HepG2 (cell line): ENCODE data around the gene ZNF48. TPM values are rescaled to one million over a fixed set of nuclear protein-coding genes. Genes with fewer than 3 reads are reported as not detected.

ENCODE experiments used
- ARID3A ChIP-seq: IDR thresholded peaks from 2 replicates; pipeline ENCODE4 v1.6.1; 2012; ENCODE audit warnings: low read depth, low read length, improper control_type of control experiment
- EEA1 ChIP-seq: sonication (generic); formaldehyde crosslinking; IDR thresholded peaks from 2 replicates; pipeline ENCODE4 v1.5.1; 2020; ENCODE audit warnings: mild to moderate bottlenecking, missing genetic modification reagents, borderline replicate concordance
- GATAD1 ChIP-seq: IDR thresholded peaks from 2 replicates; pipeline ENCODE4 v1.6.1; 2016; ENCODE audit warnings: missing genetic modification reagents, missing compliant biosample characterization
- GZF1 ChIP-seq: sonication (generic); formaldehyde crosslinking; IDR thresholded peaks from 2 replicates; pipeline ENCODE4 v1.5.1; 2020; ENCODE audit warnings: mild to moderate bottlenecking, missing genetic modification reagents
- HHEX ChIP-seq: IDR thresholded peaks from 2 replicates; pipeline ENCODE4 v1.6.1; 2016; ENCODE audit warnings: control low read depth
- HNRNPK ChIP-seq: fragments of 200-400 bp; formaldehyde crosslinking; IDR thresholded peaks from 2 replicates; pipeline ENCODE4 v1.6.1; 2018; ENCODE audit warnings: low read length, low read depth, moderate library complexity, mild to moderate bottlenecking; ENCODE audit not compliant: poor library complexity, severe bottlenecking
- KAT8 ChIP-seq: IDR thresholded peaks from 2 replicates; pipeline ENCODE4 v1.6.1; 2016; ENCODE audit warnings: missing genetic modification reagents, missing compliant biosample characterization
- LCORL ChIP-seq, 2 experiments: fragments of 450-650 bp in 1 of 2; sonication (generic) in 1 of 2; formaldehyde crosslinking in 1 of 2; IDR thresholded peaks; 2 replicates each; pipeline versions ENCODE4 v1.5.0 to v1.6.1; 2017 to 2020; ENCODE audit warnings: antibody characterized with exemption in 1 of 2, missing genetic modification reagents in 1 of 2
- MIXL1 ChIP-seq: IDR thresholded peaks from 2 replicates; pipeline ENCODE4 v1.6.1; 2016
- MYNN ChIP-seq: sonication (generic); formaldehyde crosslinking; IDR thresholded peaks from 2 replicates; pipeline ENCODE4 v1.4.0; 2020; ENCODE audit warnings: mild to moderate bottlenecking, low read depth, missing genetic modification reagents
- NFE2 ChIP-seq: sonication (generic); formaldehyde crosslinking; IDR thresholded peaks from 2 replicates; pipeline ENCODE4 v1.4.0; 2020; ENCODE audit warnings: missing genetic modification reagents
- NFKB2 ChIP-seq: sonication (generic); formaldehyde crosslinking; IDR thresholded peaks from 2 replicates; pipeline ENCODE4 v1.4.0; 2020; ENCODE audit warnings: missing genetic modification reagents, borderline replicate concordance
- RFX1 ChIP-seq: fragments of 450-650 bp; IDR thresholded peaks from 2 replicates; pipeline ENCODE4 v1.6.1; 2017
- SIX1 ChIP-seq: sonication (generic); formaldehyde crosslinking; IDR thresholded peaks from 2 replicates; pipeline ENCODE4 v1.4.0; 2020; ENCODE audit warnings: missing genetic modification reagents, borderline replicate concordance
- TBL1XR1 ChIP-seq: fragments of 150-350 bp; IDR thresholded peaks from 2 replicates; pipeline ENCODE4 v1.6.1; 2014; ENCODE audit warnings: borderline replicate concordance, low read length; ENCODE audit not compliant: partially characterized antibody
- TEF ChIP-seq: sonication (generic); formaldehyde crosslinking; IDR thresholded peaks from 2 replicates; pipeline ENCODE4 v1.5.0; 2020; ENCODE audit warnings: missing genetic modification reagents
- ZBTB7B ChIP-seq: sonication (generic); formaldehyde crosslinking; IDR thresholded peaks from 2 replicates; pipeline ENCODE4 v1.4.0; 2020; ENCODE audit warnings: missing genetic modification reagents
- ZKSCAN1 ChIP-seq: fragments of 150-350 bp; IDR thresholded peaks from 2 replicates; pipeline ENCODE4 v1.6.1; 2014; ENCODE audit warnings: low read length
- ZNF33A ChIP-seq: sonication (generic); formaldehyde crosslinking; IDR thresholded peaks from 2 replicates; pipeline ENCODE4 v1.5.1; 2020; ENCODE audit warnings: missing genetic modification reagents, mild to moderate bottlenecking, moderate library complexity, borderline replicate concordance
- ZNF460 ChIP-seq: sonication (generic); formaldehyde crosslinking; IDR thresholded peaks from 2 replicates; pipeline ENCODE4 v1.5.1; 2020; ENCODE audit warnings: missing genetic modification reagents, mild to moderate bottlenecking, borderline replicate concordance
- ZNF556 ChIP-seq: sonication (generic); formaldehyde crosslinking; IDR thresholded peaks from 2 replicates; pipeline ENCODE4 v1.4.0; 2020; ENCODE audit warnings: mild to moderate bottlenecking, missing genetic modification reagents, borderline replicate concordance
- ZNF598 ChIP-seq: sonication (generic); formaldehyde crosslinking; IDR thresholded peaks from 2 replicates; pipeline ENCODE4 v1.5.1; 2020; ENCODE audit warnings: mild to moderate bottlenecking, missing genetic modification reagents, borderline replicate concordance
- ZNF639 ChIP-seq: conservative IDR thresholded peaks from 2 replicates; pipeline ENCODE4 v1.6.1; 2018; ENCODE audit warnings: missing genetic modification reagents
- ZNF776 ChIP-seq: sonication (generic); formaldehyde crosslinking; IDR thresholded peaks from 2 replicates; pipeline ENCODE4 v1.4.0; 2020; ENCODE audit warnings: mild to moderate bottlenecking, missing genetic modification reagents
- ZNF790 ChIP-seq: sonication (generic); formaldehyde crosslinking; IDR thresholded peaks from 2 replicates; pipeline ENCODE4 v1.8.0; 2022; ENCODE audit warnings: missing genetic modification reagents, mild to moderate bottlenecking, borderline replicate concordance
- ZSCAN31 ChIP-seq: sonication (generic); formaldehyde crosslinking; IDR thresholded peaks from 2 replicates; pipeline ENCODE4 v1.5.0; 2020; ENCODE audit warnings: low read depth, mild to moderate bottlenecking, missing genetic modification reagents
- polyA plus RNA-seq, 8 experiments: library from polyadenylated mRNA; depleted of rRNA in 3 of 8; stranded (reverse) in 7 of 8; unstranded in 1 of 8; fragments of >200 nt; fragmentation: Illumina TruSeq in 4 of 8; extraction: Trizol in 4 of 8; gene quantifications; 2 replicates each; pipeline versions ENCODE4 v1.2.1 to v1.2.3, GENCODE V29; 2011 to 2016; ENCODE audit warnings: low read depth in 4 of 8, missing spikeins in 1 of 8, mixed read lengths in 1 of 8; ENCODE audit not compliant: insufficient read depth in 1 of 8
- total RNA-seq, 5 experiments: library from RNA; depleted of rRNA; stranded (reverse); fragments of >200 nt; fragmentation: Illumina TruSeq; extraction: Trizol; gene quantifications; 2 replicates each; pipeline ENCODE4 v1.2.3, GENCODE V29; 2016; ENCODE audit warnings: low read depth in 1 of 5

Gene ZNF48
- total and polyA plus RNA-seq, 2 of the 13 experiments (the other 11 are each of a cell fraction or from before 2014, with no cell fraction given), result 9.9 to 12.3 TPM

- no peak for TF ChIP-seq ZNF33A
- peak; percentile 44; the same call in 1 of the 2 replicates for TF ChIP-seq ZNF460 (CRISPR knock-in tag)
- no peak for TF ChIP-seq EEA1 (CRISPR knock-in tag)
- TF ChIP-seq ZBTB7B (CRISPR knock-in tag), result 0 out of 2 replicates have a peak, but pooled peaks have one; percentile 36
- no peak for TF ChIP-seq NFE2
- TF ChIP-seq ARID3A, result peak; percentile 90
- TF ChIP-seq TBL1XR1, result peak; percentile 48
- no peak for TF ChIP-seq TEF
- TF ChIP-seq ZKSCAN1, result peak; percentile 97
- peak; percentile 64 for TF ChIP-seq KAT8 (CRISPR knock-in tag)
- no peak for TF ChIP-seq GZF1 (CRISPR knock-in tag)
- TF ChIP-seq SIX1 (CRISPR knock-in tag), result peak; percentile 63; the same call in 1 of the 2 replicates
- peak; percentile 67; the same call in 1 of the 2 replicates for TF ChIP-seq ZNF598 (CRISPR knock-in tag)
- no peak for TF ChIP-seq NFKB2 (CRISPR knock-in tag)
- no peak for TF ChIP-seq RFX1
- TF ChIP-seq MYNN (CRISPR knock-in tag), result no peak
- no peak for TF ChIP-seq ZNF776 (CRISPR knock-in tag)
- TF ChIP-seq ZSCAN31 (CRISPR knock-in tag), result no peak
- no peak for TF ChIP-seq HNRNPK
- no peak for TF ChIP-seq ZNF790 (CRISPR knock-in tag)
- peak; percentile 56 for TF ChIP-seq GATAD1 (CRISPR knock-in tag)
- TF ChIP-seq MIXL1, result peak; percentile 90
- no peak for TF ChIP-seq ZNF556 (CRISPR knock-in tag)
- TF ChIP-seq LCORL (IDR thresholded peaks at IDR 0.05), result no peak
- peak; percentile 82 for TF ChIP-seq LCORL (CRISPR knock-in tag; IDR thresholded peaks at IDR 0.05)
- peak; percentile 66 for TF ChIP-seq HHEX (CRISPR knock-in tag)
- TF ChIP-seq ZNF639, result peak; percentile 60
Measured at GRCh38 chr16:30401768-30402425, 6.7 kb downstream of the ZNF48 start (continued).
